K562 (cell line): ENCODE data around the gene ROBO1. TPM values are rescaled to one million over a fixed set of nuclear protein-coding genes. Genes with fewer than 3 reads are reported as not detected.

ENCODE experiments used
- ATAC-seq: fragments of 200-7000 bp; cut with Tn5 transposase; 3 replicates; pipeline ENCODE4 v1.9.1; 2020; ENCODE audit warnings: moderate library complexity
- BruUV-seq: library from RNA; stranded (reverse); fragments of 400-500 nt; replicated peaks from 2 replicates; lab custom pipeline; 2021; lab: Mats Ljungman, UMichigan
- CTCF ChIA-PET: fragments of 300-600 bp; formaldehyde crosslinking; extraction: SDS; loops from one replicate; lab custom pipeline; 2021; ENCODE audit warnings: low intra/inter-chr PET ratio; lab: Yijun Ruan, JAX
- POLR2A ChIA-PET: fragments of 300-600, 350-650 bp; sonication (Branson Sonifier 250); formaldehyde crosslinking; extraction: SDS; loops from one replicate; lab custom pipeline; 2021; ENCODE audit warnings: antibody characterized with exemption, inconsistent platforms; lab: Yijun Ruan, JAX
- DNase-seq, 4 experiments: peaks; one replicate each; pipeline versions ENCODE4 v3.0.0 to v3.0.0-alpha.2; 2011 to 2018; ENCODE audit warnings: low spot score in 3 of 4, mixed read lengths in 3 of 4; ENCODE audit errors: extremely low read depth in 1 of 4
- FAIRE-seq: peaks from 2 replicates; lab custom pipeline; 2011; peaks lifted over from hg19 to GRCh38; lab: Jason Lieb, UNC
- H2AFZ ChIP-seq: 2 replicates; pipeline ENCODE4 v1.6.0; 2011; ENCODE audit warnings: low read depth, low read length, control low read depth, inconsistent platforms
- H3K27ac ChIP-seq: fragments of 200-600 bp; 3 replicates; pipeline ENCODE4 v1.8.0; 2011; ENCODE audit warnings: low read depth, mild to moderate bottlenecking, control low read depth, inconsistent platforms, low read length, moderate library complexity, mixed read lengths; ENCODE audit errors: extremely low read depth
- H3K27me3 ChIP-seq, 2 experiments: fragments of 300-600 bp in 1 of 2; 2 replicates in 1 of 2; 3 replicates in 1 of 2; pipeline versions ENCODE4 v1.6.0 to v1.8.0; 2011; ENCODE audit warnings: inconsistent platforms in 2 of 2, low read length in 2 of 2, mild to moderate bottlenecking in 1 of 2, mixed read lengths in 1 of 2, moderate library complexity in 1 of 2; ENCODE audit not compliant: control insufficient read depth in 2 of 2, insufficient read depth in 2 of 2
- H3K36me3 ChIP-seq: fragments of 300-600 bp; 3 replicates; pipeline ENCODE4 v1.8.0; 2011; ENCODE audit warnings: mild to moderate bottlenecking, low read length, inconsistent platforms; ENCODE audit not compliant: control insufficient read depth, insufficient read depth
- H3K4me1 ChIP-seq, 2 experiments: fragments of 200-600 bp in 1 of 2; replicated peaks in 1 of 2; 2 replicates in 1 of 2; 3 replicates in 1 of 2; pipeline versions ENCODE4 v1.5.1 to v1.8.0; 2011; ENCODE audit warnings: inconsistent platforms in 2 of 2, low read length in 2 of 2, mild to moderate bottlenecking in 1 of 2, mixed read lengths in 1 of 2, moderate library complexity in 1 of 2; ENCODE audit not compliant: control insufficient read depth in 2 of 2, insufficient read depth in 2 of 2
- H3K4me2 ChIP-seq: 2 replicates; pipeline ENCODE4 v1.6.1; 2011; ENCODE audit warnings: low read length, control low read depth, inconsistent platforms, mixed read lengths; ENCODE audit not compliant: insufficient read depth
- H3K4me3 ChIP-seq: fragments of 200-600 bp; sonication (generic), shearing (Covaris generic); 2 replicates; pipeline ENCODE4 v1.5.1; 2016; ENCODE audit warnings: control low read depth, inconsistent platforms
- H3K79me2 ChIP-seq: fragments of 200-600 bp; 3 replicates; pipeline ENCODE4 v1.8.0; 2011; ENCODE audit warnings: low read length, inconsistent platforms; ENCODE audit not compliant: control insufficient read depth, insufficient read depth
- H3K9ac ChIP-seq, 2 experiments: 2 replicates each; pipeline versions ENCODE4 v1.6.0 to v1.6.1; 2011; ENCODE audit warnings: low read depth in 2 of 2, low read length in 2 of 2, control low read depth in 1 of 2, inconsistent platforms in 1 of 2, mild to moderate bottlenecking in 1 of 2, mixed read lengths in 1 of 2; ENCODE audit not compliant: insufficient read depth in 1 of 2
- H3K9me1 ChIP-seq: one replicate; pipeline ENCODE4 v1.6.0; 2011; ENCODE audit warnings: inconsistent platforms, mild to moderate bottlenecking, low read length, moderate library complexity; ENCODE audit not compliant: control insufficient read depth, insufficient read depth
- H3K9me3 ChIP-seq: replicated peaks from 2 replicates; pipeline ENCODE4 v1.5.1; 2011; ENCODE audit warnings: low read depth, low read length, inconsistent platforms; ENCODE audit not compliant: control insufficient read depth, insufficient read depth
- H4K20me1 ChIP-seq: replicated peaks from 2 replicates; pipeline ENCODE4 v1.6.1; 2011; ENCODE audit warnings: low read length, inconsistent platforms, mixed read lengths; ENCODE audit not compliant: control insufficient read depth, insufficient read depth
- CHCHD3 ChIP-seq: fragments of 250-450 bp; sonication (Bioruptor Pico); IDR thresholded peaks from 2 replicates; pipeline ENCODE4 v2.1.2; 2022; ENCODE audit warnings: mild to moderate bottlenecking
- ELF4 ChIP-seq: fragments of 450-650 bp; formaldehyde crosslinking; IDR thresholded peaks from 2 replicates; pipeline ENCODE4 v1.4.0; 2022; ENCODE audit warnings: missing genetic modification characterization
- FOXO4 ChIP-seq: fragments of 450-650 bp; formaldehyde crosslinking; IDR thresholded peaks from 2 replicates; pipeline ENCODE4 v1.4.0; 2020; ENCODE audit warnings: mild to moderate bottlenecking, moderate library complexity
- FOXP4 ChIP-seq: sonication (generic); formaldehyde crosslinking; IDR thresholded peaks from 2 replicates; pipeline ENCODE4 v1.8.0; 2022; ENCODE audit warnings: mild to moderate bottlenecking, missing genetic modification reagents, borderline replicate concordance
- PATZ1 ChIP-seq: fragments of 250-450 bp; sonication (Bioruptor Pico); IDR thresholded peaks from 2 replicates; pipeline ENCODE4 v1.5.0; 2020; ENCODE audit warnings: mild to moderate bottlenecking, borderline replicate concordance
- PYGO2 ChIP-seq: fragments of 450-650 bp; IDR thresholded peaks from 2 replicates; pipeline ENCODE4 v1.6.1; 2016; ENCODE audit warnings: mild to moderate bottlenecking, missing genetic modification characterization, moderate library complexity, missing compliant biosample characterization
- TCF3 ChIP-seq: sonication (generic); formaldehyde crosslinking; IDR thresholded peaks from 2 replicates; pipeline ENCODE4 v1.4.0; 2020; ENCODE audit warnings: mild to moderate bottlenecking, missing genetic modification reagents
- XRCC4 ChIP-seq: IDR thresholded peaks from one replicate; pipeline ENCODE4 v1.6.1; 2011; ENCODE audit not compliant: insufficient read depth, insufficient read length; ENCODE audit errors: extremely low read depth
- in situ Hi-C: fragments of 300-500 bp; cut with MboI; formaldehyde crosslinking; loops from 4 replicates; pipeline ENCODE4 v1.15.0; 2018; ENCODE audit warnings: inconsistent platforms, mixed read lengths
- intact Hi-C: fragments of 100-400 bp; cut with micrococcal nuclease; formaldehyde crosslinking; loops from 2 replicates; pipeline ENCODE4 v1.14.2; 2022
- polyA plus RNA-seq, 8 experiments: library from polyadenylated mRNA; depleted of rRNA in 4 of 8; stranded (reverse) in 5 of 8; unstranded in 3 of 8; fragments of >200 nt; fragmentation: Nextera tagmentation in 2 of 8; fragmentation: Illumina TruSeq in 1 of 8; extraction: Ambion mirVana in 2 of 8; extraction: Trizol in 1 of 8; gene quantifications; 2 replicates each; pipeline versions ENCODE4 v1.2.1 to v1.2.3, GENCODE V29; 2011 to 2014; ENCODE audit warnings: inconsistent platforms in 1 of 8, missing spikeins in 1 of 8
- total RNA-seq, 7 experiments: library from RNA; depleted of rRNA in 6 of 7; stranded (reverse); fragments of >200 nt in 6 of 7; fragmentation: Illumina TruSeq in 2 of 7; extraction: Trizol in 2 of 7; gene quantifications; 2 replicates each; pipeline versions ENCODE4 v1.2.1 to v1.2.3, GENCODE V29; 2011 to 2021; ENCODE audit warnings: low replicate concordance in 1 of 7
- TF ChIP-seq, protein P1 (sequence below): fragments of 250-450 bp; sonication (Bioruptor Pico); IDR thresholded peaks from 2 replicates; pipeline ENCODE4 v1.4.0; 2020; ENCODE audit warnings: mild to moderate bottlenecking, moderate library complexity
- TF ChIP-seq, protein P2 (sequence below): sonication (generic); formaldehyde crosslinking; IDR thresholded peaks from 2 replicates; pipeline ENCODE4 v1.8.0; 2022; ENCODE audit warnings: missing genetic modification reagents, mild to moderate bottlenecking, moderate library complexity, borderline replicate concordance

ROBO1 gene
- total and polyA plus RNA-seq, 9 of the 15 experiments (the other 6 are each of a cell fraction or from before 2014, with no cell fraction given), result 0.01 to 0.53 (median 0.17) TPM; not detected in 5

DNA sequence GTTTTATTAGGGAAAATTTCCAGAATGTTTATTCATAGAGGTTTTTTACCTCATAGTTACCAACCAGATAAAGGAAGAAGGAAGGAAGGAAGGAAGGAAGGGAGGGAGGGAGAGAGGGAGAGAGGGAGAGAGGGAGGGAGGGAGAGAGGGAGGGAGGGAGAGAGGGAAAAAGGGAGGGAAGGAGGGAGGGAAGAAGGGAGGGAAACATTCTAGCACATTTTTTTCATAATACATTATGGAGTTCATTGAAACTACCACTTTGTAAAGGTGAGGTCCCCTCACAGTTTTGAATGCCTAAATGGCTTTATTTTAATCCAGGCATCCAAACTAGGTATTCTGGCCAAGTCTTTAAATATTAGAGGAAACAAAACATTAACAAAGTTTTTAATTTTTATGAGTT is 1049.1 kb downstream of the ROBO1 start:
- Histone ChIP-seq H3K4me1 (no peaks in the 10 kb centered on the region), H2AFZ (no peak overlapping the region), H3K27ac (no peak overlapping the region), H3K4me3 (no peak overlapping the region), H3K36me3 (no peaks in the 10 kb centered on the region), H3K4me2 (no peak overlapping the region), H3K9me1 (no peaks in the 10 kb centered on the region), H3K79me2 (no peaks in the 10 kb centered on the region), H3K9me3 (no peaks in the 10 kb centered on the region), H3K9ac (no peak overlapping the region), H3K27me3 (no peaks in the 10 kb centered on the region), H4K20me1 (no peaks in the 10 kb centered on the region)
- POLR2A ChIA-PET, result no interaction called here
- in situ Hi-C loops, result no loop called here
- ATAC-seq (no peak), FAIRE-seq (no peak), DNase-seq (no peak)
- intact Hi-C loops, result no loop called here
- CTCF ChIA-PET, result no interaction called here
- no TSS peak for BruUV-seq
- TF ChIP-seq, protein P1, sequence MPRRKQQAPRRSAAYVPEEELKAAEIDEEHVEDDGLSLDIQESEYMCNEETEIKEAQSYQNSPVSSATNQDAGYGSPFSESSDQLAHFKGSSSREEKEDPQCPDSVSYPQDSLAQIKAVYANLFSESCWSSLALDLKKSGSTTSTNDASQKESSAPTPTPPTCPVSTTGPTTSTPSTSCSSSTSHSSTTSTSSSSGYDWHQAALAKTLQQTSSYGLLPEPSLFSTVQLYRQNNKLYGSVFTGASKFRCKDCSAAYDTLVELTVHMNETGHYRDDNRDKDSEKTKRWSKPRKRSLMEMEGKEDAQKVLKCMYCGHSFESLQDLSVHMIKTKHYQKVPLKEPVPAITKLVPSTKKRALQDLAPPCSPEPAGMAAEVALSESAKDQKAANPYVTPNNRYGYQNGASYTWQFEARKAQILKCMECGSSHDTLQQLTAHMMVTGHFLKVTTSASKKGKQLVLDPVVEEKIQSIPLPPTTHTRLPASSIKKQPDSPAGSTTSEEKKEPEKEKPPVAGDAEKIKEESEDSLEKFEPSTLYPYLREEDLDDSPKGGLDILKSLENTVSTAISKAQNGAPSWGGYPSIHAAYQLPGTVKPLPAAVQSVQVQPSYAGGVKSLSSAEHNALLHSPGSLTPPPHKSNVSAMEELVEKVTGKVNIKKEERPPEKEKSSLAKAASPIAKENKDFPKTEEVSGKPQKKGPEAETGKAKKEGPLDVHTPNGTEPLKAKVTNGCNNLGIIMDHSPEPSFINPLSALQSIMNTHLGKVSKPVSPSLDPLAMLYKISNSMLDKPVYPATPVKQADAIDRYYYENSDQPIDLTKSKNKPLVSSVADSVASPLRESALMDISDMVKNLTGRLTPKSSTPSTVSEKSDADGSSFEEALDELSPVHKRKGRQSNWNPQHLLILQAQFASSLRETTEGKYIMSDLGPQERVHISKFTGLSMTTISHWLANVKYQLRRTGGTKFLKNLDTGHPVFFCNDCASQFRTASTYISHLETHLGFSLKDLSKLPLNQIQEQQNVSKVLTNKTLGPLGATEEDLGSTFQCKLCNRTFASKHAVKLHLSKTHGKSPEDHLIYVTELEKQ (CRISPR knock-in tag), result no peak
- no peak for TF ChIP-seq PATZ1 (CRISPR knock-in tag)
- no peak for TF ChIP-seq ELF4 (CRISPR knock-in tag)
- TF ChIP-seq FOXO4, result no peak
- TF ChIP-seq TCF3 (CRISPR knock-in tag), result no peak
- no peak for TF ChIP-seq XRCC4
- no peak for TF ChIP-seq PYGO2
- TF ChIP-seq, protein P2, sequence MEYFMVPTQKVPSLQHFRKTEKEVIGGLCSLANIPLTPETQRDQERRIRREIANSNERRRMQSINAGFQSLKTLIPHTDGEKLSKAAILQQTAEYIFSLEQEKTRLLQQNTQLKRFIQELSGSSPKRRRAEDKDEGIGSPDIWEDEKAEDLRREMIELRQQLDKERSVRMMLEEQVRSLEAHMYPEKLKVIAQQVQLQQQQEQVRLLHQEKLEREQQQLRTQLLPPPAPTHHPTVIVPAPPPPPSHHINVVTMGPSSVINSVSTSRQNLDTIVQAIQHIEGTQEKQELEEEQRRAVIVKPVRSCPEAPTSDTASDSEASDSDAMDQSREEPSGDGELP (CRISPR knock-in tag), result no peak
- no peak for TF ChIP-seq CHCHD3 (CRISPR knock-in tag)
- no peak for TF ChIP-seq FOXP4 (CRISPR knock-in tag)
